IMR-90 (cell line): Measurements from ENCODE around the gene GAPDH. TPM values are rescaled to one million over a fixed set of nuclear protein-coding genes. Genes with fewer than 3 reads are reported as not detected.
A peak's percentile ranks its signal among the peaks of the same experiment; 100 is the strongest.

Experiments
- ATAC-seq: fragments of 200-7000 bp; cut with Tn5 transposase; 2 replicates; pipeline ENCODE4 v1.9.1; 2020; ENCODE audit warnings: low read depth, mild to moderate bottlenecking, moderate library complexity
- BruUV-seq: library from RNA; stranded (reverse); fragments of 400-500 nt; replicated peaks from 2 replicates; lab custom pipeline; 2021; lab: Mats Ljungman, UMichigan
- CTCF ChIA-PET: fragments of 300-600 bp; formaldehyde crosslinking; extraction: SDS; loops from one replicate; lab custom pipeline; 2021; ENCODE audit warnings: antibody characterized with exemption; lab: Yijun Ruan, JAX
- POLR2A ChIA-PET: fragments of 300-600 bp; sonication (Branson Sonifier 250); formaldehyde crosslinking; loops from one replicate; lab custom pipeline; 2022; ENCODE audit warnings: antibody characterized with exemption; ENCODE audit not compliant: unreplicated experiment; lab: Charles Lee
- DNase-seq: peaks from one replicate; pipeline ENCODE4 v3.0.0; 2013
- H2AFZ ChIP-seq: replicated peaks from 2 replicates; pipeline ENCODE3; 2013; ENCODE audit warnings: low read length, mild to moderate bottlenecking; ENCODE audit not compliant: poor library complexity
- H2AK5ac ChIP-seq: 2 replicates; pipeline ENCODE4 v1.6.1; 2013; ENCODE audit warnings: low read depth, low read length, inconsistent platforms
- H2AK9ac ChIP-seq: replicated peaks from 2 replicates; pipeline ENCODE3; 2013; ENCODE audit warnings: mild to moderate bottlenecking, low read depth, low read length, moderate library complexity; ENCODE audit not compliant: poor library complexity
- H2BK120ac ChIP-seq: 2 replicates; pipeline ENCODE4 v1.6.1; 2013; ENCODE audit warnings: low read depth, low read length, inconsistent platforms
- H2BK15ac ChIP-seq: 3 replicates; pipeline ENCODE4 v1.6.1; 2013; ENCODE audit warnings: low read depth, low read length, inconsistent platforms
- H2BK20ac ChIP-seq: 2 replicates; pipeline ENCODE4 v1.6.1; 2013; ENCODE audit warnings: low read depth, mild to moderate bottlenecking, inconsistent platforms, low read length, moderate library complexity
- H2BK5ac ChIP-seq: 2 replicates; pipeline ENCODE4 v1.6.1; 2013; ENCODE audit warnings: mild to moderate bottlenecking, low read depth, low read length, inconsistent platforms; ENCODE audit not compliant: poor library complexity, severe bottlenecking
- H3K14ac ChIP-seq: replicated peaks from 2 replicates; pipeline ENCODE4 v1.6.1; 2013; ENCODE audit warnings: low read depth, low read length, inconsistent platforms
- H3K18ac ChIP-seq: 2 replicates; pipeline ENCODE4 v1.6.1; 2013; ENCODE audit warnings: low read depth, low read length, control low read depth
- H3K23ac ChIP-seq: 2 replicates; pipeline ENCODE4 v1.6.1; 2013; ENCODE audit warnings: low read depth, low read length, inconsistent platforms
- H3K27ac ChIP-seq: 2 replicates; pipeline ENCODE4 v1.5.1; 2013; ENCODE audit warnings: mild to moderate bottlenecking, control low read depth, low read length; ENCODE audit not compliant: insufficient read depth
- H3K27me3 ChIP-seq: 2 replicates; pipeline ENCODE4 v1.6.1; 2013; ENCODE audit warnings: low read length; ENCODE audit not compliant: control insufficient read depth, insufficient read depth
- H3K36me3 ChIP-seq: 2 replicates; pipeline ENCODE4 v1.6.1; 2013; ENCODE audit warnings: low read length, mixed read lengths; ENCODE audit not compliant: control insufficient read depth, insufficient read depth
- H3K4ac ChIP-seq: 2 replicates; pipeline ENCODE4 v1.6.1; 2013; ENCODE audit warnings: low read depth, low read length, inconsistent platforms
- H3K4me1 ChIP-seq: 2 replicates; pipeline ENCODE4 v1.6.1; 2013; ENCODE audit warnings: low read length, mixed read lengths; ENCODE audit not compliant: control insufficient read depth, insufficient read depth
- H3K4me2 ChIP-seq: 2 replicates; pipeline ENCODE4 v1.6.1; 2013; ENCODE audit warnings: low read depth, mild to moderate bottlenecking, control low read depth, low read length, moderate library complexity
- H3K4me3 ChIP-seq: 2 replicates; pipeline ENCODE4 v1.5.1; 2013; ENCODE audit warnings: low read depth, mild to moderate bottlenecking, control low read depth, low read length, moderate library complexity; ENCODE audit not compliant: insufficient read depth
- H3K56ac ChIP-seq: 2 replicates; pipeline ENCODE4 v1.6.1; 2013; ENCODE audit warnings: low read length, inconsistent platforms; ENCODE audit not compliant: insufficient read depth; ENCODE audit errors: extremely low read depth
- H3K79me1 ChIP-seq, 2 experiments: 2 replicates each; pipeline ENCODE4 v1.6.1; 2013; ENCODE audit warnings: low read length in 2 of 2, inconsistent platforms in 1 of 2, low read depth in 1 of 2
- H3K9ac ChIP-seq: 2 replicates; pipeline ENCODE4 v1.6.1; 2013; ENCODE audit warnings: low read depth, low read length, control low read depth
- H3K9me1 ChIP-seq: 2 replicates; pipeline ENCODE4 v1.6.1; 2013; ENCODE audit warnings: low read length, inconsistent platforms; ENCODE audit not compliant: insufficient read depth
- H3K9me3 ChIP-seq: 2 replicates; pipeline ENCODE4 v1.6.1; 2013; ENCODE audit warnings: low read length; ENCODE audit not compliant: control insufficient read depth, insufficient read depth
- H4K20me1 ChIP-seq: 2 replicates; pipeline ENCODE4 v1.6.1; 2013; ENCODE audit warnings: low read length, inconsistent platforms; ENCODE audit not compliant: insufficient read depth
- H4K5ac ChIP-seq: 2 replicates; pipeline ENCODE4 v1.6.1; 2013; ENCODE audit warnings: mild to moderate bottlenecking, low read depth, low read length, control low read depth
- H4K8ac ChIP-seq, 2 experiments: 2 replicates each; pipeline ENCODE4 v1.6.1; 2013; ENCODE audit warnings: low read depth in 2 of 2, low read length in 2 of 2, control low read depth in 1 of 2, inconsistent platforms in 1 of 2
- H4K91ac ChIP-seq: 2 replicates; pipeline ENCODE4 v1.6.1; 2013; ENCODE audit warnings: low read depth, low read length, inconsistent platforms; ENCODE audit not compliant: insufficient read depth
- BHLHE40 ChIP-seq: fragments of 150-350 bp; IDR thresholded peaks from 2 replicates; pipeline ENCODE4 v1.6.1; 2016; ENCODE audit warnings: mild to moderate bottlenecking, low read depth, low read length
- CEBPB ChIP-seq: IDR thresholded peaks from 2 replicates; pipeline ENCODE4 v1.6.1; 2012; ENCODE audit warnings: low read depth, low read length, improper control_type of control experiment
- CTCF ChIP-seq: conservative IDR thresholded peaks from 2 replicates; pipeline ENCODE4 v1.5.1; 2012; ENCODE audit warnings: mild to moderate bottlenecking, low read depth, low read length, improper control_type of control experiment
- ELK1 ChIP-seq: fragments of 150-350 bp; IDR thresholded peaks from 2 replicates; pipeline ENCODE4 v1.6.1; 2016; ENCODE audit warnings: low read depth, mild to moderate bottlenecking, low read length, moderate library complexity, borderline replicate concordance
- MAFK ChIP-seq: IDR thresholded peaks from 2 replicates; pipeline ENCODE4 v1.6.1; 2012; ENCODE audit warnings: low read depth, low read length, improper control_type of control experiment
- NFE2L2 ChIP-seq: fragments of 150-350 bp; IDR thresholded peaks from 2 replicates; pipeline ENCODE4 v1.6.1; 2016; ENCODE audit warnings: low read depth, mild to moderate bottlenecking, low read length
- POLR2A ChIP-seq: IDR thresholded peaks from 2 replicates; pipeline ENCODE4 v1.6.1; 2012; ENCODE audit warnings: mild to moderate bottlenecking, low read depth, low read length
- RAD21 ChIP-seq: IDR thresholded peaks from 2 replicates; pipeline ENCODE4 v1.6.1; 2012; ENCODE audit warnings: low read length, improper control_type of control experiment
- RFX5 ChIP-seq: IDR thresholded peaks from 2 replicates; pipeline ENCODE4 v1.8.0; 2012; ENCODE audit warnings: low read depth, mild to moderate bottlenecking, low read length, moderate library complexity
- WGBS, 2 experiments: methylation state at CpG; one replicate each; pipeline versions ENCODE4 v1.1.5 to v1.1.7; 2013; ENCODE audit warnings: missing lambda C conversion rate in 2 of 2; ENCODE audit not compliant: insufficient read length in 1 of 2; ENCODE audit errors: extremely low coverage in 2 of 2; 5-methylcytosine and 5-hydroxymethylcytosine counted together
- dilution Hi-C: fragments of 300-500 bp; cut with HindIII; formaldehyde crosslinking; loops from one replicate; pipeline ENCODE4 v1.14.3; 2018; ENCODE audit warnings: low sequenced_read_pairs; ENCODE audit not compliant: unreplicated experiment
- in situ Hi-C: fragments of 300-500 bp; cut with MboI; formaldehyde crosslinking; loops from 3 replicates; pipeline ENCODE4 v1.14.3; 2019; ENCODE audit warnings: low sequenced_read_pairs, inconsistent platforms, mixed read lengths
- intact Hi-C: fragments of 100-400 bp; cut with micrococcal nuclease; formaldehyde crosslinking; loops from 2 replicates; pipeline ENCODE4 v1.10.0; 2022
- polyA plus RNA-seq, 3 experiments: library from polyadenylated mRNA; depleted of rRNA; stranded (reverse); fragments of >200 nt; gene quantifications; 2 replicates each; pipeline ENCODE4 v1.2.3, GENCODE V29; 2012; ENCODE audit warnings: low replicate concordance in 1 of 3
- total RNA-seq: library from RNA; depleted of rRNA; stranded (reverse); fragments of >200 nt; gene quantifications from 2 replicates; pipeline ENCODE4 v1.2.3, GENCODE V29; 2012

The GAPDH gene
- total and polyA plus RNA-seq, 2 of the 4 experiments (the other 2 are of a cell fraction), result 12,939 to 21,893 TPM

- Histone ChIP-seq H2BK20ac (no peak overlapping the region), H3K14ac (no peak overlapping the region), H4K8ac (no peak overlapping the region), H4K91ac (no peak overlapping the region), H3K9ac (no peak overlapping the region), H3K27me3 (no peaks in the 10 kb centered on the region), H2BK120ac (no peak overlapping the region), H4K20me1 (no peaks in the 10 kb centered on the region), H3K9me3 (no peaks in the 10 kb centered on the region), H3K36me3 (peaks cover 57% of the 10 kb centered on the region), H2AK9ac (peak overlapping the region; percentile 55), H3K18ac (no peak overlapping the region), H3K4ac (no peak overlapping the region), H3K23ac (no peak overlapping the region), H3K4me1 (no peaks in the 10 kb centered on the region), H2AK5ac (no peak overlapping the region), H4K5ac (no peak overlapping the region), H3K4me3 (no peak overlapping the region), H2BK5ac (no peak overlapping the region), H3K4me2 (no peak overlapping the region), H2AFZ (no peak overlapping the region), H2BK15ac (no peak overlapping the region), H3K27ac (no peak overlapping the region), H3K56ac (no peak overlapping the region), H3K79me1 (peaks cover 15 to 18% of the 10 kb centered on the region in 2 experiments), H3K9me1 (no peaks in the 10 kb centered on the region)
- ChIA-PET CTCF (interaction anchor here (0.7 kb wide), 1 partner anchor 13 kb away, joined by 3 read pairs; no protein-coding TSS in a partner anchor), POLR2A (interaction anchor here (0.6 kb wide), 1 partner anchor 15 kb away, joined by 3 read pairs; no protein-coding TSS in a partner anchor)
- no peak for TF ChIP-seq RAD21
- TF ChIP-seq ELK1, result no peak
- TF ChIP-seq POLR2A, result no peak
- TF ChIP-seq CTCF, result no peak
- TF ChIP-seq CEBPB, result no peak
- TF ChIP-seq NFE2L2, result no peak
- no peak for TF ChIP-seq MAFK
- TF ChIP-seq BHLHE40, result no peak
- no peak for TF ChIP-seq RFX5
- in situ Hi-C loops (no loop called here), dilution Hi-C loops (no loop called here), intact Hi-C loops (no loop called here)
- DNase-seq (no peak), ATAC-seq (no peak)
- no TSS peak for BruUV-seq
- WGBS, 2 experiments, result no CpG with 5 or more reads among the region's 3 CpGs
Observed at GRCh38 chr12:6520186-6520585, 14.1 kb upstream of the GAPDH start.
